Measurements from ENCODE around the gene TMCC2. TPM values are rescaled to one million over a fixed set of nuclear protein-coding genes. Genes with fewer than 3 reads are reported as not detected.

TMCC2 gene
- total and polyA plus RNA-seq, 2 of the 4 experiments (the other 2 are of a cell fraction): 2.0 to 4.2 TPM

DNA sequence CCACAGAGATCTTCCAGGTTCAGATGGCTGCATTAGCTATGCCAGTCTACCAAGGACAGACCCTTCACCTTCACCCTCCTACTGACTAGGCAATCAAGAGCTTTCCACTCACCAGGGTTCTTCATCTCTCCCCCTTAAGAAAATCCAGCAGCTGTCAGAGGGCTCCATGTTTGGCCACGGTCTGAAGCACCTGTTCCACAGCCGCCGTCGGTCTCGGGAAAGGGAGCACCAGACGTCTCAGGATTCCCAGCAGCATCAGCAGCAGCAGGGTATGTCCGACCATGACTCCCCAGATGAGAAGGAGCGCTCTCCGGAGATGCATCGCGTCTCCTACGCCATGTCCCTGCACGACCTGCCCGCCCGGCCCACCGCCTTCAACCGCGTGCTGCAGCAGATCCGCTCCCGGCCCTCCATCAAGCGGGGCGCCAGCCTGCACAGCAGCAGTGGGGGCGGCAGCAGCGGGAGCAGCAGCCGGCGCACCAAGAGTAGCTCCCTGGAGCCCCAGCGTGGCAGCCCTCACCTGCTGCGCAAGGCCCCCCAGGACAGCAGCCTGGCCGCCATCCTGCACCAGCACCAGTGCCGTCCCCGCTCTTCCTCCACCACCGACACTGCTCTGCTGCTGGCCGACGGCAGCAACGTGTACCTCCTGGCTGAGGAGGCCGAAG, 13.8 kb downstream of the TMCC2 start:
- Histone ChIP-seq H4K91ac (ENCODE audit: insufficient read depth, low read depth, low read length) (no peak overlapping the region), H3K27ac (ENCODE audit: insufficient read depth, low read length) (no peak overlapping the region), H3K4me3 (ENCODE audit: insufficient read depth, low read depth, low read length) (no peak overlapping the region), H3K23ac (ENCODE audit: low read depth, low read length) (no peak overlapping the region), H2BK120ac (ENCODE audit: low read depth, low read length) (no peak overlapping the region), H4K20me1 (ENCODE audit: insufficient read depth, low read length) (no peaks in the 10 kb centered on the region), H3K9ac (ENCODE audit: low read depth, low read length) (no peak overlapping the region), H3K9me1 (ENCODE audit: insufficient read depth, low read length) (peaks cover 2% of the 10 kb centered on the region; the same call in 1 of the 2 replicates), H3K27me3 (ENCODE audit: control insufficient read depth, insufficient read depth, low read length) (no peaks in the 10 kb centered on the region), H2AK9ac (replicated peaks; ENCODE audit: low read depth, low read length, poor library complexity) (no peak overlapping the region), H3K4me2 (ENCODE audit: low read depth, low read length) (no peak overlapping the region), H3K18ac (ENCODE audit: low read depth, low read length) (no peak overlapping the region), H2AFZ (replicated peaks; ENCODE audit: low read length, poor library complexity) (no peak overlapping the region), H3K14ac (replicated peaks; ENCODE audit: low read depth, low read length) (no peak overlapping the region), H3K36me3 (ENCODE audit: control insufficient read depth, insufficient read depth, low read length) (0 out of 2 replicates have a peak, but pooled peaks cover 2% of the 10 kb centered on the region), H3K4ac (ENCODE audit: low read depth, low read length) (no peak overlapping the region), H3K4me1 (ENCODE audit: control insufficient read depth, insufficient read depth, low read length) (peaks cover 11% of the 10 kb centered on the region), H3K79me1 (ENCODE audit: low read depth in 1 of 2, low read length in 2 of 2) (no peaks in the 10 kb centered on the region; a peak in 1 of 4 replicates), H2BK5ac (ENCODE audit: low read depth, low read length, poor library complexity, severe bottlenecking) (no peak overlapping the region), H4K5ac (ENCODE audit: low read depth, low read length) (no peak overlapping the region), H2BK15ac (ENCODE audit: low read depth, low read length) (no peak overlapping the region), H2BK20ac (ENCODE audit: low read depth, low read length) (no peak overlapping the region), H2AK5ac (ENCODE audit: low read depth, low read length) (no peak overlapping the region), H4K8ac (ENCODE audit: low read depth in 2 of 2, low read length in 2 of 2) (no peak overlapping the region), H3K56ac (ENCODE audit: extremely low read depth, insufficient read depth, low read length) (no peak overlapping the region), H3K9me3 (ENCODE audit: control insufficient read depth, insufficient read depth, low read length) (no peaks in the 10 kb centered on the region)
- in situ Hi-C loops (cut with MboI; ENCODE audit: low sequenced_read_pairs): no loop called here
- DNase-seq (no peak), ATAC-seq (ENCODE audit: low read depth) (no peak)
- no TSS peak for BruUV-seq (replicated peaks)
- dilution Hi-C loops (cut with HindIII; ENCODE audit: low sequenced_read_pairs, unreplicated experiment): no loop called here
- intact Hi-C loops (cut with micrococcal nuclease): no loop called here
- WGBS, 2 experiments (ENCODE audit: extremely low coverage in 2 of 2, insufficient read length in 1 of 2): 94% methylated on average over 28 of the region's 36 CpGs; no CpG with 5 or more reads in 1 of the 2 experiments
- TF ChIP-seq RFX5 (IDR thresholded peaks at IDR 0.05; ENCODE audit: low read depth, low read length) (no peak), BHLHE40 (IDR thresholded peaks at IDR 0.05; ENCODE audit: low read depth, low read length) (no peak), MAFK (IDR thresholded peaks at IDR 0.05; ENCODE audit: low read depth, low read length) (no peak), MXI1 (IDR thresholded peaks at IDR 0.05; ENCODE audit: borderline replicate concordance, low read depth, low read length) (no peak), RCOR1 (IDR thresholded peaks at IDR 0.05; ENCODE audit: insufficient replicate concordance, low read length) (no peak)
- TF ChIP-seq, protein P1, sequence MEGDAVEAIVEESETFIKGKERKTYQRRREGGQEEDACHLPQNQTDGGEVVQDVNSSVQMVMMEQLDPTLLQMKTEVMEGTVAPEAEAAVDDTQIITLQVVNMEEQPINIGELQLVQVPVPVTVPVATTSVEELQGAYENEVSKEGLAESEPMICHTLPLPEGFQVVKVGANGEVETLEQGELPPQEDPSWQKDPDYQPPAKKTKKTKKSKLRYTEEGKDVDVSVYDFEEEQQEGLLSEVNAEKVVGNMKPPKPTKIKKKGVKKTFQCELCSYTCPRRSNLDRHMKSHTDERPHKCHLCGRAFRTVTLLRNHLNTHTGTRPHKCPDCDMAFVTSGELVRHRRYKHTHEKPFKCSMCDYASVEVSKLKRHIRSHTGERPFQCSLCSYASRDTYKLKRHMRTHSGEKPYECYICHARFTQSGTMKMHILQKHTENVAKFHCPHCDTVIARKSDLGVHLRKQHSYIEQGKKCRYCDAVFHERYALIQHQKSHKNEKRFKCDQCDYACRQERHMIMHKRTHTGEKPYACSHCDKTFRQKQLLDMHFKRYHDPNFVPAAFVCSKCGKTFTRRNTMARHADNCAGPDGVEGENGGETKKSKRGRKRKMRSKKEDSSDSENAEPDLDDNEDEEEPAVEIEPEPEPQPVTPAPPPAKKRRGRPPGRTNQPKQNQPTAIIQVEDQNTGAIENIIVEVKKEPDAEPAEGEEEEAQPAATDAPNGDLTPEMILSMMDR (conservative IDR thresholded peaks at IDR 0.05; ENCODE audit: low read depth, low read length): no peak
- ChIA-PET POLR2A (ENCODE audit: unreplicated experiment) (no interaction called here), CTCF (interaction anchor here (0.7 kb wide), 1 partner anchor 165 kb away, joined by 4 read pairs; no protein-coding TSS in a partner anchor)
